Measurements from ENCODE around the gene ABR.

The ABR gene

DNA sequence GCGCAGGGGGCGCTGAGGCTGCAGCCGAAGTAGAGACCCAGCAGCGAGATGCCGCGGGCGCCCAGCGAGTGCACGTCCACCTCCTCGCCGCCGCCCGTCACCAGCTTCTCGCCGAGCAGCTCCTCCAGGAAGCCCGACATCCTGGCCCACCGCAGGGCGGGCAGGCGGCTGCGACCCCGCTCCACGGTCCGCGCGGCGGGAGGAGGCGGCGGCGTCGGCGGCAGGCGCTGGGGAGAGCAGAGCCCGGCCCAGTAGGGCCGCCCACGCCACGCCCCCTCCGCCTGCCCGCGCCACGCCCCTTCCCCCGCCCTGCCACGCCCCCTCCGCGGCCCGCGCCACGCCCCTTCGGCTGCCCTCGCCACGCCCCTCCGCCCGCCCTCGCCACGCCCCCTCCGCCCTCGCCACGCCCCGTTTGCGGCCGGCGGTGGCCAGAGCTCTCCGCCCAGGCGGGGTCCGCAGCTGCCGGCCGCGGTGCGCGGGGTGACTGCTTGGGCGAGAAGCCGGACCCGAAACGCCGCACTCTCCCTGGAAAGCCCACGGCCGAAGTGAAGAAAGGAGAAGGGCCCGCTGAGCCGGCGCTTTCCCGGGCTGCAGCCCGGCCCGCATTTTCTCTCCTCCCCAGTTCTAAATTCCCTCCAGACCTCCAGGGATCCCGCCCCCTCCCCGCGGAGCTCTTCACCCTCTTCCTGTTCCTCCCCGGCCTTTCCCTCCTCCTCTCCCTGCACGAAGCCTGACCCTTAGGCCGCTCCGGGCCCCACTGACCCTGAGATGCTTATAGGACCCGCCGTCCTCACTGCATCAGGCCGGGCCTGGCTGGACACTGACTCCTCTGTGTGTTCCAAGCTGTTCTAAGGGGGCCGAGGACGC lies 200.0 kb downstream of the ABR start, which contains the start of gene NXN:
Gene NXN, minus strand, starts transcription at position 238 of the 867 bp plus-strand sequence.
- peak in 1 of 2 experiments; percentile 31 for DNase-seq (ENCODE audit: low read depth in 1 of 2, low spot score in 1 of 2)
- no peak for TF ChIP-seq POLR2AphosphoS5 (IDR thresholded peaks at IDR 0.05; ENCODE audit: low read depth)
- TF ChIP-seq SPI1 (IDR thresholded peaks at IDR 0.05; ENCODE audit: borderline replicate concordance, low read depth) = no peak
- TF ChIP-seq, protein P1, sequence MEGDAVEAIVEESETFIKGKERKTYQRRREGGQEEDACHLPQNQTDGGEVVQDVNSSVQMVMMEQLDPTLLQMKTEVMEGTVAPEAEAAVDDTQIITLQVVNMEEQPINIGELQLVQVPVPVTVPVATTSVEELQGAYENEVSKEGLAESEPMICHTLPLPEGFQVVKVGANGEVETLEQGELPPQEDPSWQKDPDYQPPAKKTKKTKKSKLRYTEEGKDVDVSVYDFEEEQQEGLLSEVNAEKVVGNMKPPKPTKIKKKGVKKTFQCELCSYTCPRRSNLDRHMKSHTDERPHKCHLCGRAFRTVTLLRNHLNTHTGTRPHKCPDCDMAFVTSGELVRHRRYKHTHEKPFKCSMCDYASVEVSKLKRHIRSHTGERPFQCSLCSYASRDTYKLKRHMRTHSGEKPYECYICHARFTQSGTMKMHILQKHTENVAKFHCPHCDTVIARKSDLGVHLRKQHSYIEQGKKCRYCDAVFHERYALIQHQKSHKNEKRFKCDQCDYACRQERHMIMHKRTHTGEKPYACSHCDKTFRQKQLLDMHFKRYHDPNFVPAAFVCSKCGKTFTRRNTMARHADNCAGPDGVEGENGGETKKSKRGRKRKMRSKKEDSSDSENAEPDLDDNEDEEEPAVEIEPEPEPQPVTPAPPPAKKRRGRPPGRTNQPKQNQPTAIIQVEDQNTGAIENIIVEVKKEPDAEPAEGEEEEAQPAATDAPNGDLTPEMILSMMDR (IDR thresholded peaks at IDR 0.05; ENCODE audit: insufficient read depth, low read length) = no peak
- TF ChIP-seq GABPA (IDR thresholded peaks at IDR 0.05; ENCODE audit: low read depth) = no peak
- Histone ChIP-seq H3K27me3 (ENCODE audit: insufficient read depth, poor library complexity, severe bottlenecking) (peaks cover 8% of the 10 kb centered on the region), H3K27ac (replicated peaks) (no peak within 1 kb of the TSS), H3K4me3 (replicated peaks; ENCODE audit: insufficient read depth, low read length) (peak within 1 kb of the TSS; percentile 44)

DNA sequence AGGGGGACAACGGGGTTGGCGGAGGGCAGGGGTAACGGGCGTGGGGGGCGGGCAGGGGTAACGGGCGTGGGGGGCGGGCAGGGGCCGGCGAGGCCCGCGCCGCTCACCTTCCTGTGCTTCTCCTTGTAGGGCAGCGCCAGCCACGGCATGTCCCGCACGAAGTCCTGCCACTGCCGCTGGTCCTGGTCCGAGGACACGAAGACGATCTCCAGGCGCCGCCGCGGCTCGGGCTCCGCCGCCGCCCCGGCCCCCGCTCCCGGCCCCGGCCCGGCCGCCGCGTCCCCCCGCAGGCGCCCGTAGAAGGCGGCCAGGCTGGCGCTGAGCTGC lies 200.6 kb downstream of the ABR start:
- DNase-seq (ENCODE audit: low read depth in 1 of 2, low spot score in 1 of 2) = no peak
- TF ChIP-seq, protein P1 (IDR thresholded peaks at IDR 0.05; ENCODE audit: insufficient read depth, low read length) = no peak
- TF ChIP-seq POLR2AphosphoS5 (IDR thresholded peaks at IDR 0.05; ENCODE audit: low read depth) = no peak
- TF ChIP-seq GABPA (IDR thresholded peaks at IDR 0.05; ENCODE audit: low read depth) = no peak
- TF ChIP-seq, protein P2, sequence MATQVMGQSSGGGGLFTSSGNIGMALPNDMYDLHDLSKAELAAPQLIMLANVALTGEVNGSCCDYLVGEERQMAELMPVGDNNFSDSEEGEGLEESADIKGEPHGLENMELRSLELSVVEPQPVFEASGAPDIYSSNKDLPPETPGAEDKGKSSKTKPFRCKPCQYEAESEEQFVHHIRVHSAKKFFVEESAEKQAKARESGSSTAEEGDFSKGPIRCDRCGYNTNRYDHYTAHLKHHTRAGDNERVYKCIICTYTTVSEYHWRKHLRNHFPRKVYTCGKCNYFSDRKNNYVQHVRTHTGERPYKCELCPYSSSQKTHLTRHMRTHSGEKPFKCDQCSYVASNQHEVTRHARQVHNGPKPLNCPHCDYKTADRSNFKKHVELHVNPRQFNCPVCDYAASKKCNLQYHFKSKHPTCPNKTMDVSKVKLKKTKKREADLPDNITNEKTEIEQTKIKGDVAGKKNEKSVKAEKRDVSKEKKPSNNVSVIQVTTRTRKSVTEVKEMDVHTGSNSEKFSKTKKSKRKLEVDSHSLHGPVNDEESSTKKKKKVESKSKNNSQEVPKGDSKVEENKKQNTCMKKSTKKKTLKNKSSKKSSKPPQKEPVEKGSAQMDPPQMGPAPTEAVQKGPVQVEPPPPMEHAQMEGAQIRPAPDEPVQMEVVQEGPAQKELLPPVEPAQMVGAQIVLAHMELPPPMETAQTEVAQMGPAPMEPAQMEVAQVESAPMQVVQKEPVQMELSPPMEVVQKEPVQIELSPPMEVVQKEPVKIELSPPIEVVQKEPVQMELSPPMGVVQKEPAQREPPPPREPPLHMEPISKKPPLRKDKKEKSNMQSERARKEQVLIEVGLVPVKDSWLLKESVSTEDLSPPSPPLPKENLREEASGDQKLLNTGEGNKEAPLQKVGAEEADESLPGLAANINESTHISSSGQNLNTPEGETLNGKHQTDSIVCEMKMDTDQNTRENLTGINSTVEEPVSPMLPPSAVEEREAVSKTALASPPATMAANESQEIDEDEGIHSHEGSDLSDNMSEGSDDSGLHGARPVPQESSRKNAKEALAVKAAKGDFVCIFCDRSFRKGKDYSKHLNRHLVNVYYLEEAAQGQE (IDR thresholded peaks at IDR 0.05; ENCODE audit: insufficient replicate concordance, low read depth) = no peak
- peaks cover 8% of the 10 kb centered on the region for H3K27me3 ChIP-seq (ENCODE audit: insufficient read depth, poor library complexity, severe bottlenecking)
- H3K27ac ChIP-seq (replicated peaks) = no peak overlapping the region
- peak overlapping the region; percentile 32 for H3K4me3 ChIP-seq (replicated peaks; ENCODE audit: insufficient read depth, low read length)

DNA sequence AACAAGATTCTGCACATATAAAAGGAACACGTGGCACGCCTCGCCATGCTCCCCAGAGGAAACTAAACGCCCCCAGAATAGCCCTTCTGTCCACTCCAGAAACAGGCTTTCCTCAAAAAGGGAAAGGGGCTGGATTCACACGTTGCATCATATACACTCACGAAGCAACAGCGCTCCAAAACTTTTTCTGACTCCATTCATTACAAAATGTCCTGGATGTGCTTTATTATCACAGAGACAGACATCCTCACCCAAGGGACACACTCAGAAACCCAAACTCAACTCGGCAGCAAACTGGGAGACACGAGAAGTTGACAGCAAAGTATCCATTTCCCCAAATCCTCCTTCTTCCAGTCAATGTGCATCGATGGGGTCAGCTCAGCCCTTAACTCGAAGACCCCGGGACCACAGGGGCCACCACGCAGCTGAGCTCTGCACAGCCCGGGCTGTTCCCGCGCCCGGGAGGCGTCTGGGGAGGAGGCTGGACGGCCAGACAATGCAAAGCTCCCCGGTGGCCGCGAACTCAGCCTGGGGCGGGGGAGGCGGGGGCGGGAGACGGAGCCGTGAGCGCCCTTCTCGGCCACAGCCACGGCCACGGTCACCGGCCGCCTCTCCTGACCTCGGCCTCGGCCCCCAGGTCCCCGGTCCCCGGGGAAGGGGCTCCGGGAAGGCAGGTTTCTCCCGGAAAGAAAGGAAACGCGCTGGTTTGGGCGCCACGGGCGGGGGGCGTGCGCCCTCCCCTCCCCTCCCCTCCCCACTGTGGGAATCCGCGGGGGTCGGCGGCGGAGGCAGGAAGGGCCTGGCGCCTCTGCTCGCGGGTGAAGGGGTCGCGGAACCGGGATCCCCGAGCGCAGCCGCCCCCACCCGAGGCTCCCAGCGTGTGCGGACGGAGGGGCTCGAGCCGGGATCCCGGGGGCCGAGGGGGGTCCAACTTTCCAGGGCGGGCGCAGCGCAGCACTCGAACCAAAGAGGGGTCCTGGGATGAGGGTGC lies 201.4 kb downstream of the ABR start:
- Histone ChIP-seq H3K4me3 (replicated peaks; ENCODE audit: insufficient read depth, low read length) (no peak overlapping the region), H3K27ac (replicated peaks) (no peak overlapping the region), H3K27me3 (ENCODE audit: insufficient read depth, poor library complexity, severe bottlenecking) (peaks cover 8% of the 10 kb centered on the region)
- TF ChIP-seq, protein P2 (IDR thresholded peaks at IDR 0.05; ENCODE audit: insufficient replicate concordance, low read depth) = no peak
- TF ChIP-seq, protein P1 (IDR thresholded peaks at IDR 0.05; ENCODE audit: insufficient read depth, low read length) = no peak
- TF ChIP-seq GABPA (IDR thresholded peaks at IDR 0.05; ENCODE audit: low read depth) (no peak), SPI1 (IDR thresholded peaks at IDR 0.05; ENCODE audit: borderline replicate concordance, low read depth) (no peak), POLR2AphosphoS5 (IDR thresholded peaks at IDR 0.05; ENCODE audit: low read depth) (no peak)
- DNase-seq (ENCODE audit: low read depth in 1 of 2, low spot score in 1 of 2) = no peak

All from HL-60 (cell line).